ENCODE results near the gene SYNJ2.

Gene SYNJ2

GRCh38 chr6:157978021-157978783, 3.5 kb upstream of the SYNJ2 start:
- DNase-seq (ENCODE audit: low read depth, low spot score) = no peak
- no peaks in the 10 kb centered on the region for H3K36me3 ChIP-seq (ENCODE audit: insufficient read depth, insufficient read length, low read length)
- H3K9me3 ChIP-seq (ENCODE audit: insufficient read depth, low read length) = no peaks in the 10 kb centered on the region
- TF ChIP-seq YY1 (IDR thresholded peaks at IDR 0.05; ENCODE audit: insufficient read depth, insufficient read length) = no peak
- TF ChIP-seq ZNF274 (IDR thresholded peaks at IDR 0.05; ENCODE audit: low read depth, low read length) = no peak
- H3K4me1 ChIP-seq (ENCODE audit: insufficient read depth, insufficient read length) = peaks cover 3% of the 10 kb centered on the region
- H3K9ac ChIP-seq (ENCODE audit: insufficient read length, low read depth) = no peak overlapping the region
- H3K4me3 ChIP-seq (ENCODE audit: insufficient read length, low read depth) = no peak overlapping the region
- peaks cover 27% of the 10 kb centered on the region for H3K27me3 ChIP-seq (ENCODE audit: insufficient read depth, insufficient read length)

GRCh38 chr6:157980288-157981131, 1.2 kb upstream of the SYNJ2 start:
- H3K9me3 ChIP-seq (ENCODE audit: insufficient read depth, low read length) = no peaks in the 10 kb centered on the region
- H3K36me3 ChIP-seq (ENCODE audit: insufficient read depth, insufficient read length, low read length) = no peaks in the 10 kb centered on the region
- H3K27me3 ChIP-seq (ENCODE audit: insufficient read depth, insufficient read length) = peaks cover 27% of the 10 kb centered on the region
- DNase-seq (ENCODE audit: low read depth, low spot score) = no peak
- peaks cover 3% of the 10 kb centered on the region for H3K4me1 ChIP-seq (ENCODE audit: insufficient read depth, insufficient read length)
- TF ChIP-seq SUZ12 (IDR thresholded peaks at IDR 0.05; ENCODE audit: extremely low read depth, insufficient read depth, insufficient read length) (no peak), YY1 (IDR thresholded peaks at IDR 0.05; ENCODE audit: insufficient read depth, insufficient read length) (no peak), ZNF274 (IDR thresholded peaks at IDR 0.05; ENCODE audit: low read depth, low read length) (no peak)
- no peak overlapping the region for H3K4me3 ChIP-seq (ENCODE audit: insufficient read length, low read depth)
- no peak overlapping the region for H3K9ac ChIP-seq (ENCODE audit: insufficient read length, low read depth)

- Histone ChIP-seq H3K9ac (ENCODE audit: insufficient read length, low read depth) (peak overlapping the region; percentile 85), H3K4me1 (ENCODE audit: insufficient read depth, insufficient read length) (peaks cover 3% of the 10 kb centered on the region), H3K9me3 (ENCODE audit: insufficient read depth, low read length) (no peaks in the 10 kb centered on the region), H3K4me3 (ENCODE audit: insufficient read length, low read depth) (peak overlapping the region; percentile 53), H3K36me3 (ENCODE audit: insufficient read depth, insufficient read length, low read length) (no peaks in the 10 kb centered on the region), H3K27me3 (ENCODE audit: insufficient read depth, insufficient read length) (peaks cover 27% of the 10 kb centered on the region)
- TF ChIP-seq SUZ12 (IDR thresholded peaks at IDR 0.05; ENCODE audit: extremely low read depth, insufficient read depth, insufficient read length) (no peak), YY1 (IDR thresholded peaks at IDR 0.05; ENCODE audit: insufficient read depth, insufficient read length) (no peak), ZNF274 (IDR thresholded peaks at IDR 0.05; ENCODE audit: low read depth, low read length) (no peak)
- DNase-seq (ENCODE audit: low read depth, low spot score) = no peak
Measured at GRCh38 chr6:157981132-157981394, 600 bp upstream of the SYNJ2 start.

GRCh38 chr6:157982102-157982562, 469 bp downstream of the SYNJ2 start:
- peak overlapping the region; percentile 85 for H3K9ac ChIP-seq (ENCODE audit: insufficient read length, low read depth)
- TF ChIP-seq ZNF274 (IDR thresholded peaks at IDR 0.05; ENCODE audit: low read depth, low read length) (no peak), SUZ12 (IDR thresholded peaks at IDR 0.05; ENCODE audit: extremely low read depth, insufficient read depth, insufficient read length) (no peak), YY1 (IDR thresholded peaks at IDR 0.05; ENCODE audit: insufficient read depth, insufficient read length) (no peak)
- DNase-seq (ENCODE audit: low read depth, low spot score) = no peak
- H3K27me3 ChIP-seq (ENCODE audit: insufficient read depth, insufficient read length) = peaks cover 19% of the 10 kb centered on the region
- peaks cover 3% of the 10 kb centered on the region for H3K4me1 ChIP-seq (ENCODE audit: insufficient read depth, insufficient read length)
- no peaks in the 10 kb centered on the region for H3K36me3 ChIP-seq (ENCODE audit: insufficient read depth, insufficient read length, low read length)
- H3K4me3 ChIP-seq (ENCODE audit: insufficient read length, low read depth) = peak overlapping the region; percentile 53
- no peaks in the 10 kb centered on the region for H3K9me3 ChIP-seq (ENCODE audit: insufficient read depth, low read length)

GRCh38 chr6:157982563-157983405, 1.1 kb downstream of the SYNJ2 start:
- H3K9ac ChIP-seq (ENCODE audit: insufficient read length, low read depth) = peak overlapping the region; percentile 85
- peaks cover 18% of the 10 kb centered on the region for H3K27me3 ChIP-seq (ENCODE audit: insufficient read depth, insufficient read length)
- peaks cover 3% of the 10 kb centered on the region for H3K4me1 ChIP-seq (ENCODE audit: insufficient read depth, insufficient read length)
- DNase-seq (ENCODE audit: low read depth, low spot score) = no peak
- no peak for TF ChIP-seq ZNF274 (IDR thresholded peaks at IDR 0.05; ENCODE audit: low read depth, low read length)
- no peak for TF ChIP-seq YY1 (IDR thresholded peaks at IDR 0.05; ENCODE audit: insufficient read depth, insufficient read length)
- no peak for TF ChIP-seq SUZ12 (IDR thresholded peaks at IDR 0.05; ENCODE audit: extremely low read depth, insufficient read depth, insufficient read length)
- H3K9me3 ChIP-seq (ENCODE audit: insufficient read depth, low read length) = no peaks in the 10 kb centered on the region
- H3K4me3 ChIP-seq (ENCODE audit: insufficient read length, low read depth) = peak overlapping the region; percentile 53
- H3K36me3 ChIP-seq (ENCODE audit: insufficient read depth, insufficient read length, low read length) = peaks cover under 1% of the 10 kb centered on the region

GRCh38 chr6:157983406-157984119, 1.9 kb downstream of the SYNJ2 start:
- Histone ChIP-seq H3K27me3 (ENCODE audit: insufficient read depth, insufficient read length) (peaks cover 18% of the 10 kb centered on the region), H3K9me3 (ENCODE audit: insufficient read depth, low read length) (no peaks in the 10 kb centered on the region), H3K36me3 (ENCODE audit: insufficient read depth, insufficient read length, low read length) (peaks cover 3% of the 10 kb centered on the region), H3K4me1 (ENCODE audit: insufficient read depth, insufficient read length) (peaks cover 7% of the 10 kb centered on the region), H3K9ac (ENCODE audit: insufficient read length, low read depth) (no peak overlapping the region), H3K4me3 (ENCODE audit: insufficient read length, low read depth) (no peak overlapping the region)
- DNase-seq (ENCODE audit: low read depth, low spot score) = no peak
- TF ChIP-seq ZNF274 (IDR thresholded peaks at IDR 0.05; ENCODE audit: low read depth, low read length) (no peak), SUZ12 (IDR thresholded peaks at IDR 0.05; ENCODE audit: extremely low read depth, insufficient read depth, insufficient read length) (no peak), YY1 (IDR thresholded peaks at IDR 0.05; ENCODE audit: insufficient read depth, insufficient read length) (no peak)

All from NT2/D1 (cell line).